ENCODE data around the gene GATD1.
A peak's percentile ranks its signal among the peaks of the same experiment; 100 is the strongest.

GATD1 gene

DNA sequence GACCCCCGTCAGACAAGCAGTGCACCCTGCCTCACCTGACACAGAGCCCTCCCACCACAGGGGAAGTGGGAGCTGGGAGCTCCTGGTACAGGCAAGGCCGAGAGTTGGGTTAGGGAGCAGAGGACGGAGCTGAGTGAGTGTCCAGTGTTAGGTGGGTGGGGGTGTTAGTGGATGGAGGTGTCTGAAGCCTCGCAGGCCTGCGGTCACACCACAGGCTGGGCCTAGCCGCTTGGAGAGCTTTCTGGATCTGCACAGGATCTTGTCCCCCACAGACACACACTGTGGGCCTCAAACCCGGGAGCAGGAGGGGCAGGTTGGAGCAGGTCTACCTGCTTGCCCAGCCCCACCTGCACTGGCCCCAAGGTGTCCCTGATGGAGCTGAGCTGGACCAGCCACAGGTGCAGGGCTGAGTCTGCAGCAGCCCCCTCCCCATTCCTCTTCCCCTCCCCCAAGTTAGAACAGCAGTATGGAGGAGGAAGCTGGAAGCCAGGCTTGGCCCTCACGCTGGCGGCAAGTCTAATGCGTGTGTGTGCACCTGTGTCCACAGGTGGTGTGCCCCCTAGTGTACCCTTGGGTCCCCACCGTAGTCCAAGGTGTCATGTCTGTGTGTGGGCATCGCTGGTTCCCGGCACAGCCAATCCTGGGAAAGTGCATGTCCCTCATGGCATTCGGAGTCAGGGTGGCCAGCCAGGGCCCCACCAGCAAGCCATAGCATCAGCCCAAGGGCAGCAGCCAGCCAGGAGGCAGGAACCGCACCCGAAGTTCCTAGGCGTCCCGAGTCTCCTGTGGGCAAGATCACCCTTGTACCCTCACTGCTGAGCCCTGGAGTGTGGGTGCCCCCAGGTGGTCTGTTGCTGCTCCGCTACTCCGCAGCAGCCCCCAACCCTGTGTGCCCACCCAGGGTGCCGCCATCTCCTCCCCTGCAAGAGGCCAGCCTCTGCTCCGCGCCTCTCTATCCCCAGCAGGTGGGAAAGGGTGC lies 2.0 kb upstream of the GATD1 start:
- no peak for DNase-seq

DNA sequence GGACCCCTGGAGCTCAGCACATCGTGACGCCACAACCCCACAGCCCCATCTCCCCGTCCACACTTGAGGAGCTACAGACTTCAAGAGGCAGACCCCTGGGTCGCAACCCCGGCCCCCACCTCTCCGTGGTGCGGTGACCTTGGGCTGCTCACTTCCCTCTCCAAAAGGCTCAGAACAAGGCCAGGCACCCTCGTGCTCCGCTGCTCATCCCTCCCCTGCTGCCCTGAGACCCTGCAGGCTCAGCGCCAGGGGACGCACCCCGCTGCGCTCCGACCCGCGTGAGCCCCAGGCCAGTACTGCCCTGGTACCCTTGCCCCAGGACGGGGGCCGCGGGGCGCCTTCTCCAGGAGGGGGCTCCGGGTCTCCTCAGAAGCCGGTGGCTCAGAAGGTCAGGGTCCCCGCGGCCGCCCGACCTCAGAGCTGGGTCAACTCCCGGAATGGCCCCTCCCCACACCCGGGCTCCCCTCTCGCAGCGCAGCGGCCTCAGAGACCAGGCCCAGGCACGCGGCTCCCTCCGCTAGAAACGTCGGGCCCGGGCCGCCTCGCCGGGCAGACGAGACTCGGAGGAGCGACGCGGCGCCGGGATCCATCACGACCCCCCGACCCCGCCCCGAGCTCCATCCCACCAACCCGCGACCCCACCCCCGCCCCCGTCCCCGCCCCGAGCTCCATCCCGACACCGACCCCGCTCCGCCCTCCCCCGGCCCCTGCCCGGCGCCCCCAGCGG lies 563 bp downstream of the GATD1 start:
- DNase-seq: peak; percentile 73

DNA sequence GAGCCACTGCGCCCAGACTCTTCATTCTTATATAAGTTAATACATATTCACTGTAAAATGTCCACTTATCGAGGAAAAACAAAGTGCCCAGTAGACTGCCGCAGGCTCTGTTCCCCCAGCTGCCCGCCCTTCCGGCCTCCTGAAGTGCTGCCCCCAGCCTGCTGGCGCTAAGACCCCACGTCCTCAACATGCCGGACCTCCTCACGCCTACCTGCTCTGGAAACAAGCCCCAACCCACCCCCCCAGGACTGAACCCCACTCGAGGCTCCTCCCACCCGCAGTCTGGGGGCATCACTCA lies 1.1 kb downstream of the GATD1 start:
- no peak for DNase-seq

DNA sequence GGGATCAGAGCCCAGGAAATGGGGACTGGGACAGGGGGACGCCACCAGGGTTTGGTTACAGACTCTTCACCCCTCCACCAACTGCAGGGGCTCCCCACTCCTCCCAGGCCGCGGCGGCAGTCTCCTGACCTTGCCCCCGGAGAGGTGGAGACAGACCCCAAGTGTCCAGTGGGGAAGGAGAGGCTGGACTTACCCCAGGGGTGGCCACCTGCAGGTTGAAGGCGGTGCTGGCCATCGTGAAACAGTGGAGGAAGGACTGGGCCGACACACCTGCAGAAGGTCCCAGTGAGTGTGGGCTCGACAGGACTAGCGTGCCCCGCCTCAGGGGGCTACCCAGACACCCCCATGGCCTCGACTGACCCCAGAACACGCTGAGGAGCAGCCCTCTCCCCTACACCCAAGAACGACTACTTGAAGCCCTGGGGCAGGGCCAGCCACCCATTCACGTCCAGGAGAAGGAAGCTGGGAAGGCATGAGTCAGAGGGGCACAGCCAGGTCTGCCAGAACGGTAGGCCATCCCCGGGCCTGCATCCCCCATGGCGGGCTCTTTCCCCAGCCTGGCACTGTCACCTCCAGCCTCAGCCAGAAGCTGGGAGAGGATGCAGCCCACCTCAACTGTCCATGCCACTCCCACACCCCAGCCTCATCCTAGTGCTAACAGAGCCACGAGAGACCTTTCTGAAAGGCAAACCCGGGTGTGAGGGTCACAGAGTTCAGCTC lies 2.3 kb downstream of the GATD1 start:
- DNase-seq: no peak

DNA sequence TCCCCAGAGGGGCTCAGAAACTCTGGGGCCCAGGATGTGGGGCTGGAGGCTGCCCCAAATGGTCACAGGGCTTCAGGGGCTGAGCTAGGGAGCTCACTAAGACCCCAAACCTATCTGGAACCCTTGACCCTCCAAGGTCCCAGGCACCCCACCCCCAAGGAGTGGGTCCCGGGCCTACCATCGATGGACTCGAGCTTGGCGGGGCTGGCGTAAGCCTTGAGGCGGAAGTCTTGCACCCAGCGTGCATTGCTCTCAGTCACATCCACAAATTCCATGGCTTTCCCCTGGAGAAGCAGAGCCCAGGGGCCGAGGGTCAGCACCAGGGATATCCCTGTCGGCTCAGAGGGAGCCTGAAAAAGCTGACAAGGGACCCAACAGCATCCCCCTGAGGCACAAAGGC lies 3.5 kb downstream of the GATD1 start:
- no peak for DNase-seq

DNA sequence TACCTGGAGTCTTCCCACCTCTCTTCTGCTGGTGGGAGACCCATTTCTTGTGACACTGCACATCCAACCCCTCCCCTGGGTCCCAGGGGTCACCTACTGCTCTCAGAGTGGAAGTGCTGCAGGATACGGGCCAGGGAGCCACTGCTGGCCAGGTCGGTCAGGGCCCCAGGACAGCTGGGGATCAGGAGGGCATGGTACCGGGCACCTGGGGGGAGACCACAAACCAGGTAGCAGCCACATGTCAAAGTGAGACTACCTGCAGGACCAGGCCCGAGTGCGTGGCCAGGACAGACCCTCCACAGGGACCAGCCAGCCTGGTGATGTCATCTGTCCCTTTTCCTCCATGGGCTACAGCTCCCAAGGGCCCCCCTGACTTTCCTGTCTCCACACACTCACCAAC lies 3.9 kb downstream of the GATD1 start:
- no peak for DNase-seq

DNA sequence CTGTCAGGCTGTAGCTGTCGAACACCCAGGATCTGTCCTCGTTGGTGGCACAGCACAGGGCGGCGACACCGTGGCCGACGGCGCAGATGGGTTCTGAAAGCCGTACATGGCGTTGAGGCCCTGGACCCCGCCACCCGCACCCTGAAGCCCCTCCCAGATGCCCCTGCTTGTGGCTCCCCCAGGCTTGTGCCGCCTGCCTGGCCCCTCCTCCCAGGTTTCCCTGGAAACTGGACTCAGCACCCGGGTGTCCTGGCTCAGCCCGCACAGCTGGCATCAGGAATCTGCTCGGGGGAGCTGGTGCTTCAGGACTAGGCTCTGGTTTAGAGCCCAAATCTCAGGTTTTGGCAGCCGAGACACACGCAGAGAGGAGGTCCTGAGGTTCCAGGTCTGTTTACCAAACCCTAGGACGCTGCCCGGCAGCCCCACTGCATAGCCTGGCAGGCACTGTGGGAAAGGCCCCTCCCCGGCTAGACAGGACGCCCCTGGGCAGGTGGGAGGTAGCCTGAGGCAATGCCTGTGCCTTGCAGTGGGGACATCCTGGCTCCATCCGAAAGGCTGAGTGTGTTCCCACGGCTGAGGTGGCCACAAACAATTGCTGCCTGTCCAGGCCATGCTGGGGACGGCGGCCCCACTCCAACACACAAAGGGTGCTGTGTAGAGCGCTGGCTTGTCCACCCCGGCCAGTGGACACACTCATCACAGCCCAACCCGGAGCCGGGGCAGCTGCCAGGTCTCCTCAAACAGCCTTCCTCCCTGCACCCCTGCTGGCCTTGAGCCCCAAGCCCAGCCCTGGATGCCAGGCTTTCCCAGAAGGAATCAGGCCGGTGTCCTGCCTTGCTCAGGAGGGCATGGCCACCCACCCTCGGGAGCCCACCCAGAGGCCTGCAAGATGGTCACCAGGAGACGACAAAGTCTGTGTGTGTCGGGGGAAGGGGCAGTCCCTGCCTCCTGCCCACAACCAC lies 4.6 kb downstream of the GATD1 start:
- no peak for DNase-seq

DNA sequence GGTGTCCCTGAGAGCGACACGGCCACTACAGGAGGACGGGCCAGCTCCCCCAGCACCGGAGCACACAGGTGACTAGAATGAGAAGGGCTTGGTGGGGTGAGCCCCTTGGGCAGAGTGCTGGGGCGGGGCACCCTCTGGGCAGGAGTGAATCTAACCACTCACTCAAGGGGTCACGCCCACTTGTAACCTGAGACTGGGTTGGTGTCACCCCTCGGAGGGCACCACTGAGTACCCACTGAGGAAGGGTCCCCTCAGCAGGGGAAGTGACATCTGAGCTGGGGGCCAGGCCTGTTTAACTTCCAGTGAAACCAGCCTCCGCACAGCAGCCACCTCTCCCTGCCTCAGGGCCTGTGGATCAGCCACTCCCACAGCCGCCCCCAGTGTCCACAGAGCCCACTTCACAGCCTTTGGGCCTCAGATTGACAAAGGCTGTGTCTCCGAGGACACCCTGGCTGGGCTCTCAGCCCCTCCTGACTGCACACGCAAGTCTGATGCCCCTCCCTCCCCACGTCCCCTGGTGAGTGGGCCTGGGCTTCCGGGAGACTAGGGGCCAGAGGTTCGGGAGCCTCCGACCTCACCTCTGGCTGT lies 5.6 kb downstream of the GATD1 start:
- DNase-seq: no peak

DNA sequence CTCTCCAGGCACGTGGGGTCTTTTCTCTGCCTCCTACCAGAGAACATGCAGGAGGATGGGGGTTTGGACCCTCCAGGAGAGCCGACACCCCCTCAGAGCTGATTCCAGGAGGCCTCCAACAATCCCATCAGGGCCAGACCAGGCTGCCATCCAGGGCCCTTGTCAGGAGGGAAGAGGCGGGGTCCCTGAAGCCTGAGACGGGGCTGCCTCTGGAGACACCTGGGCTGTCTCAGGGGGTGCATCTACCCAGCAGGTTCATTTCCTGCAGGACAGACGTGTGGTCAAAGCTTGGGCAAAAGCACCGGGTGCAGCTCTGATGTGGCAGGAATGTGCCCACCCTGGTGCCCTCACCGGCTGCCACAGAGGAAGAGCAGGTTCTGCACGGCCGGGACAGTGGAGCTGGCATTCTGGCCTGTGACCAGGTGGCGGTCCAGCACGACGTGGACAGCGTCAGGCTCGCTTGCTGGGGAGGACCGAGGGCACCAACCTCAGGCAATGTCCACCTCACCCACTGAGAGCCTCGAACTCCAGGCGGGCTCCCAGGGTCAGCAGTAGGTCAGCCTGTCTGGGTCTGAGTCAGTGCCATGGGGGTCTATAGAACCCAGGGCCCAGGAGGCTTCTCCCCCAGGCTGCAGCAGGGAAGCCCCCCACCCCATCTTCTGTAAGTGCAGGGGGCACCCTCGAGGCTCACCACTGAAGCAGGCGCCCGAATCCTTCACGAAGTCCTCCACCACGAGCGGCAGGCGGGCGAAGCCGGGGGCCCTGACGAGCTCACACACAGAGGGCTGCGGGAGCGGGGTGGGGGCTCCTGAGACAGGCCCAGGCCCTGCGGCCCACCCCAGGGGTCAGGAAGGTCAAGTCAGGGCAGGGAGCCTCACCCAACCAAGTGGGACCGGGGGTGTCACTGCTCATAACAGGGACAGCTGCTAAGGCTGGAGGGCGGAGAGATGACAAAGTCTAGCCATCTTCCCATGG lies 6.4 kb downstream of the GATD1 start:
- DNase-seq: no peak

DNA sequence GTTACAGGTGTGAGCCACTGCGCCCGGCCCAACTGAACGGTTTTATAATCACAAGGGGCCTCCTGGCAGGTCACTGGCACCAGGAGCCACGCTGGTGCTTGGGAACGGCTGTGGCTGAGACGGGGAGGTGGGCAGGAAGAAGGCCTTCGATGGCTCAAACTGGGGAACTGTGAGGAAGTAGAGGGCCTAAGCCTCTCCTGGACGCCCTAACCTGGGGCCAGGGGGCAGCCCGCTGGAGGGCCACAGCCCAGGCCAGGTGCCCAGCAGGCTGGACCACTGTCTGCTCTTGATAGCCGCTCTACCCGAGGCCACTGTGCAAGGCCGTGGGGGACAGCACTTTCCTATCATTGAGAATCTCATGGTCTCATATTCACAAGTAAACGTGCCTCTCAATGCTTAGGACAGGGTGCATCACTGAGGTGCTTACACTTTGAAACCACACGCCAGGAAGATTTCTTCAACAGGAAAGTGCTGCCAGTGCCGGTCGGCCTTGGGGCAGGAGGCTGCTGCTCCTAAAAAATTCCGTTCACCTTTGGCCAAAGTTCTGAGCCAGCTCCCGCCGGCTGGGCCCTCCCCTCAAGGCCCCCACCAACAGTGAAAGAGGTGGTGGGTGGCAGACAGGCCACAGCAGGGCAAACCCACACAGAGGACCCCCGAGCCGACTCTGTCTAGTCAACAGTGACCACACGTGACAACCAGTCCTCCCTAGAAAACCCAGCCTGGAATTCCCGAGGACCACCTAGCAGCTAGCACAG lies 7.2 kb downstream of the GATD1 start:
- DNase-seq: no peak

DNA sequence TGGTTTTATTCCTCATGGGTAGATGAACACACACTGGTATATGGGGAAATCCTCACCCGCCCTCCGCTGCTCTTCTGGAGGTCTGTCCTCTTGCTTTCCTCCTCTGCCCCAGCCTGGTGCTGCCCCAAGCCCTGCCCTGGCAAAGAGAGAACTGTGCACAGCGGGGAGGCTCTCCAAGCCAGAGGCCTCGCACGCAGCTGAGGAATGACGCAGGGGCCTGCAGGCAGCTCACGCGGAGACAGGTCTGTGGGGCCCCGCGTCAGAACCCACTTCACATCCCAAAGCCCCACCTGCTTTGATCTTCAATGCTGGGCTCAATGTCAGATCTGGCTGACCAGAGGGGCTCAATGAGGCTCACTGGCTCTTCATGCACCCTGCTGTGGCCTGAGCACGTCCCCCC lies 10.0 kb downstream of the GATD1 start:
- no peak for DNase-seq

DNA sequence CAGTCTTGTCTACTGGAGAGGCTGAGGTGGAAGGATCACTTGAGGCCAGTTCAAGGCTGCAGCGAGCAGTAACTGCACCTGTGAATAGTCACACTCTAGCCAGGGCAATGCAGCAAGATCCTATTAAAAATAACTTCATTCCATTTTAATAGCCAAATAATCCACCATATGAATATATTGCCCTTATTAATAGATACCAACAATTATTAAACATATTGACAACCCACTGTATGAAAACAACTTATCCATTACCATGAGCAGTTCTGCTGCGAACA lies 10.4 kb downstream of the GATD1 start:
- no peak for DNase-seq

DNA sequence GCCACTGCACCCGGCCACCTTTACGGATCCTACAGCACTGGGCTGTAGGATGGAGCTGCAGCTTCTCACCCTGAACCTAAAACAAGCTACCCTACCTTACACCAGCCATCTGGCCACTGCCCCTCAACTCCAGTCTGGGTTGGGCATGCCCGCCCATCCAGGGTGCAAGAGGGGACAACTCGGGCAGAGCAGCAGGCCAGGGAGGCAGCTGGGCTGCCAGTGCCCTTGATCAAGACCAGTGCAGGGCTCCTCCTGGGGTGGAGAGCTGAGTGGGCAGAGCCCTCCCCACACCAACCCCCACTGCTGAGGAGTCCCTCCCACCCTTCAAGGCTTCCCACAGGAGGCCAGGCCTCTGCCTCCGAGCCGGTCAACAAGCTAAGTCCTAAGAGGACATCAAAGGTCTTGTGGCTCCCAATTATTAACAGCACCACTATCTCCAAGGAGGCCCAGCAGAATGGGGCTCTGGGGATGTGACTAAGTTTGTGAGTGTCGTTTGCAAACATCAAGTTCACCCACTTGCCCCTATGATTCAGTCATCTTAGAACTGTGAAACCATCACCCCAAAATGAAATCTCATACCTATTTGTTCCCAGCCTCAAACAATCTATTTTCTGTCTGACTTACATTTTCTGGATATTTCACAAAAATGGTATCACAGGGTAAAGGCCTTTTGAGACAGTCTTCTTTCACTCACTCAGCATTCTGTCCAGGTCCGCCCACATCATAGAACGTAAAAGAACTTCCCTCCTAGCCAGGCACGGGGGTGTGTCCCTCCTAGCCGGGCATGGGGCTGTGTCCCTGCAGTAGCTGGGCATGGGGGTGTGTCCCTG lies 11.0 kb downstream of the GATD1 start:
- no peak for DNase-seq

DNA sequence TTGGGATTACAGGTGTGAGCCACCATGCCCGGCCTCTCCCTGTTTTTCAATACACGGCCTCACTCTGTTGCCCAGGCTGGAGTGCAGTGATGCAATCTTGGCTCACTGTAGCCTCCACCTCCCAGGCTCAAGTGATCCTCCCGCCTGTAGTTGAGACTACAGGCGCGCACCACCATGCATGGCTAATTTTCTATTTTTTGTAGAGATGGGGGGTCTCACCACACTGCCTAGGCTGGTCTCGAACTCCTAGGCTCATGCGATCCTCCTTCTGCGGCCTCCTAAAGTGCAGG lies 11.5 kb downstream of the GATD1 start:
- DNase-seq: no peak

DNA sequence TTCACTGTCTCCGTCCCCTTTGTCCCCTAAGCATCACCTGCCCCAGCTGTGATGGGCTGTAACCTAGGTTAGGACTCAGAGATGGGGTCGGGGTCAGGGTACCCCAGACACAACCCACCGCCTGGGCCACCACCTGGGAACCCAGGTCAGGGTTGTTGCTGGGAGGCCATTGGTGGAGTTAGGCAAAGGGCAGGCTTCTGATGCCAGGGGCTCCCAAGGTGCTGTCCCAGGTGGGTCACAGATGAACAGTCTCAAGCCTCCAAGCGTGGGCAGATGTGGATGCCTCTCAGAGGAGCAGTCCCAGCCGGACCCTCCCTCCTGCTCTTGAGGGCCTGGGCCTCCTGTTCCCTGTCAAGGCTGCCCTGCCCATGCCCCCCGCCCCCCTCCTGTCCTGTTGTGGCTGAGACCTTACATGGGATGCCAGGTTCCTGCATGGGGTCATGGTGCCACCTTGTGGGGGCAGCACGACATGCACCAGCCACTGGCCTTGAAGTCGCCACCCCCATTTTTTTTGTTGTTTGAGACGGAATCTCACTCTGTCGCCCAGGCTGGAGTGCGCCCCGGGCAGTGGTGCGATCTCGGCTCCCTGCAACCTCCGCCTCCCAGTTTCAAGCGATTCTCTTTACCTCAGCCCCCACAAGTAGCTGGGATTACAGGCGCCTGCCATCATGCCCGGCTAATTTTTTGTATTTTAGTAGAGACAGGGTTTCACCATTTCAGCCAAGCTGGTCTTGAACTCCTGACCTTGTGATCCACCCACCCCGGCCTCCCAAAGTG lies 12.1 kb downstream of the GATD1 start:
- DNase-seq: peak; percentile 60

DNA sequence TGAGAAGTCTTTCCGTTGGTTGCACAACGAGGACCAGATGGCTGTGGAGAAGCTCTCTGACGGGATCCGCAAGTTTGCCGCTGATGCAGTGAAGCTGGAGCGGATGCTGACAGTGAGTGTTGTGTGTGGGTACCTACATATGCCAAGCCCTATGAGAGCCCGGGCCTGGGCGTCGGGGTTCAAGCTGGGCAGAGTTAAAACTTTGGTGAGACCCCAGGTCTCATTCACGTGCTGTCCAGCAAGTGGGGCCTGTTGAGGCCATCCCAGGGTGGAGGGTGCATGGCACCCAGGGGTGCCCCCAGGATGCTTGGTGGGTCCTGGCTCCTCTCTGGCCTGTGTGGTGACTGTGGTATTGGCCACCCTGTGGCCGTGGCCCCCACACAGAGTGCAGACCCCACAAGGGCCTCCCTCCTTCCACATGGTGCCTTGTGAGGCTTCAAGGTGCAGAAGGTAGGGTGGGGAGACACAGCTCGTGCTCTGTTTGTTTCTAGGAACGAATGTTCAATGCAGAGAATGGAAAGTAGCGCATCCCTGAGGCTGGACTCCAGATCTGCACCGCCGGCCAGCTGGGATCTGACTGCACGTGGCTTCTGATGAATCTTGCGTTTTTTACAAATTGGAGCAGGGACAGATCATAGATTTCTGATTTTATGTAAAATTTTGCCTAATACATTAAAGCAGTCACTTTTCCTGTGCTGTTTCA lies 12.8 kb downstream of the GATD1 start:
- no peak for DNase-seq

DNA sequence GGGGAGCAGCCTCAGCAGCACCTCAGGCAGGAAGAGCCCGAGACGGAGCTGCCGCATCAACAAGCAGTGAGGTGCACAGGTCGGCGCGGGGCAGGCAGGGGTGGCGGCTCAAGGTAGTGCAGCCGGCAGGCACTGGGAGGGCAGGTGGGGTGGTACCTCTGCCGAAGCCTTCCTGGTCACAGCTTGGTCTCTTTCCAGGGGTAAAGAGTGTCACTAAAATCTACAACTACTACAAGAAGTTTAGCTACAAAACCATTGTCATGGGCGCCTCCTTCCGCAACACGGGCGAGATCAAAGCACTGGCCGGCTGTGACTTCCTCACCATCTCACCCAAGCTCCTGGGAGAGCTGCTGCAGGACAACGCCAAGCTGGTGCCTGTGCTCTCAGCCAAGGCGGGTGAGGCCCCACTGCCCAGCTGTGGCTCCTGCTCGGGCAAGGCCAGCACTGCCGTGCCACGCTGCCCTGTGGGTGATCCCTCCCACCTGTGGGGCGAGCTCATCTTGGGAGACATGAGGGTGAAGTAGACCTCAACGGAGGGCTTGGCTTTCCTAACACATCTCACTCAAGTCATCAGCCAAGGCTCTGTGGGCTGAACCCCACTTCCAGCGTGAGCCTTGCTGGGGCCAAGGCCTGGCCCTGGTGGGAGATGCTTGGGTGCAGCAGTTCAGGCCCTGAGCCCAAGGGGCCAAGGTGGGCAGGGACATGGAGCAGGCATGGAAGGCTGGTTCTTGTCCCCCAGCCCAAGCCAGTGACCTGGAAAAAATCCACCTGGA lies 13.6 kb downstream of the GATD1 start:
- DNase-seq: no peak

Measured in NCI-H69 (cell line).